GM10266 (cell line): ENCODE measurements around the gene PDZRN4.

Experiments
- DNase-seq: peaks from one replicate; pipeline ENCODE4 v3.0.0; 2012; ENCODE audit errors: extremely low spot score
- TF ChIP-seq, protein P1 (sequence below): IDR thresholded peaks from 2 replicates; pipeline ENCODE4 v1.5.1; 2012; ENCODE audit warnings: mild to moderate bottlenecking, low read depth; ENCODE audit not compliant: control insufficient read depth, insufficient read depth; ENCODE audit errors: missing control alignments

PDZRN4 gene

DNA sequence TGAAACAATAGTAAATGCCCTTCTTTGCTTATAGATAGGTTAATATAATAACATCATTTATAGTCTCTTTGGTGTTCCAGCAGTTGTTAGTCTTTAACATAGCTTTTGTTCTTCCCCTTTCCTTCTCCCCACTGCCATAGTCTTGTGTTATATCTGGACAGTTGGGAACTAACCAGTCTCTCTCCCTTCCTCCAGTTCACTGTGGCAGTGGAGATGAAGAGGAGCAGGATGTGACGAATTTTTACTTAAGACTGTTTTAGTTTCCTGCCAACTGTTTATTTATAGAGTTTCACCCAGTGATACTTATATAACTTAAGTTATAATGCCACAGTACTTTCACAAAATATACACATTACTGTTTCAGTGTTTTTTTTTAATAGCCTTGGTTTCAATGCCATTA, 277.4 kb downstream of the PDZRN4 start:
- DNase-seq: no peak
- TF ChIP-seq, protein P1, sequence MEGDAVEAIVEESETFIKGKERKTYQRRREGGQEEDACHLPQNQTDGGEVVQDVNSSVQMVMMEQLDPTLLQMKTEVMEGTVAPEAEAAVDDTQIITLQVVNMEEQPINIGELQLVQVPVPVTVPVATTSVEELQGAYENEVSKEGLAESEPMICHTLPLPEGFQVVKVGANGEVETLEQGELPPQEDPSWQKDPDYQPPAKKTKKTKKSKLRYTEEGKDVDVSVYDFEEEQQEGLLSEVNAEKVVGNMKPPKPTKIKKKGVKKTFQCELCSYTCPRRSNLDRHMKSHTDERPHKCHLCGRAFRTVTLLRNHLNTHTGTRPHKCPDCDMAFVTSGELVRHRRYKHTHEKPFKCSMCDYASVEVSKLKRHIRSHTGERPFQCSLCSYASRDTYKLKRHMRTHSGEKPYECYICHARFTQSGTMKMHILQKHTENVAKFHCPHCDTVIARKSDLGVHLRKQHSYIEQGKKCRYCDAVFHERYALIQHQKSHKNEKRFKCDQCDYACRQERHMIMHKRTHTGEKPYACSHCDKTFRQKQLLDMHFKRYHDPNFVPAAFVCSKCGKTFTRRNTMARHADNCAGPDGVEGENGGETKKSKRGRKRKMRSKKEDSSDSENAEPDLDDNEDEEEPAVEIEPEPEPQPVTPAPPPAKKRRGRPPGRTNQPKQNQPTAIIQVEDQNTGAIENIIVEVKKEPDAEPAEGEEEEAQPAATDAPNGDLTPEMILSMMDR: no peak

DNA sequence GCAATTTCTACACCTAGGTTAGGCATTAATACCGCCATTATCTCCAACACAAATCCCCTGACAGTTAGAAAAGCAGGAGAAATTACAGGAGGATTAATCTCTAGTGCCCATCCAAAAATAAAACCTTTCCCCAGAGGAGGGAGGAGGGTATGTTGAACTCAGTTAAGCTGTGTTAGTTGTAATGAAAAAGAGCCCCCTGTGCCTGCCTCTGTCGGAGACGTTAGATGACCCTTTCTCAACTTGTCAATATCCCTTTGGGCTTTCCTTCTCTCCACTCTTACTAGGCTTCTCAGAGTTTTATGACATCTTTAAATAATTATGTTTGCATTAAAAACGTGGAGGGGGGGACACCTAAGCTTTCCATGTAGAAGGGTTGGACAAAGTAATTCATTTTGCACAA, 278.2 kb downstream of the PDZRN4 start:
- TF ChIP-seq, protein P1: no peak
- no peak for DNase-seq

DNA sequence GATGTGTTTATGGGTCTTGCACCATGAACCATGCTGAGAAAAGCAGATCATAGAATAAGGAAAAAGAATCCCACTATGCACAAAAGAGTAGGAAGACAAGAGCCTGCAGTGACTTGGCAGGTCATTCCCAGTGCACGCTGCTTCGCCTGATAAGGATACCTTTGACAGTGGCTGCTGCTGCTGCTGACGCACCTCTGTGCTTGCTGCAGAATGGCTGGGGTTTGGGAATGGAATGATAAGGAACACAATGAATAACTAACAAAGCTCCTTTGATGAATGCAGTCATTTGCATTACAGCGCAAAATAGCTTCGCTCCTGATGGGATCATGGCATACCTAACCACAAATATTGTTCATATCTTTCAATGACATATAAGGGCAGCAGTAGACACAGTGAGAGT, 278.7 kb downstream of the PDZRN4 start:
- no peak for DNase-seq

DNA sequence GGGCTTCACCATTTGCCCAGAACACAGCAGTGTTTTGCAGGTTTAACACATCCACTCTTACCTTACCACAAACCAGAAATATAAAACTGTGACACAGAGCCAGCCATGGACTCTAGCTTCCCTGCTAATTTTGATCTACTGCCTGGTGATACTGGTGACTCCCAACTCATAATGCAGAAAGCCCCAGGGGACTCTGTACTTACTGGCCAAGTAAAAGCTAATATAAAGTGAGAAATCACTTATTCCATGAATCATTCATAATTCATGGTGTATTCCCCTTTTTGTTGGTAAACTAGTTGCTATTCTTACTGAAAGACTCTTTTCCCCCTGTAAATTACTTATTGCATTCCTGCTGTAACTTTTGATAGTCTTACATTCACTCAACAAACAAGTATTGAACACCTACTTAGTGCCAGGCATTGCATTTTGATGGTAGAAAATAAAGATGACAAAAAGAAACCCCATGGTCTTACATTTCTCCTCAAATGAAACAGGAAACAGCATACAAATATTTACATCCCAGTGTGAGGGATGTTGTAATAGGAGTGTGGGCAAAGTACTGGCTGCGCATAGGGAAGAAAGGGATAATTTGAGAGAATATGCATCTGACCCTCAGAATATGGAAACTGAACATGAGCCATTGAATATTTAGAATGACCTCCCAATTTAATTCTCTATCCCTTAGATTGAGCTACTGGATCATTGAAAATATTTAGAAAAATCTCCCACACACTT, 279.6 kb downstream of the PDZRN4 start:
- TF ChIP-seq, protein P1: no peak
- no peak for DNase-seq

More for the DNA sequence above, 278.7 kb downstream of the PDZRN4 start:
- TF ChIP-seq, protein P1: no peak

DNA sequence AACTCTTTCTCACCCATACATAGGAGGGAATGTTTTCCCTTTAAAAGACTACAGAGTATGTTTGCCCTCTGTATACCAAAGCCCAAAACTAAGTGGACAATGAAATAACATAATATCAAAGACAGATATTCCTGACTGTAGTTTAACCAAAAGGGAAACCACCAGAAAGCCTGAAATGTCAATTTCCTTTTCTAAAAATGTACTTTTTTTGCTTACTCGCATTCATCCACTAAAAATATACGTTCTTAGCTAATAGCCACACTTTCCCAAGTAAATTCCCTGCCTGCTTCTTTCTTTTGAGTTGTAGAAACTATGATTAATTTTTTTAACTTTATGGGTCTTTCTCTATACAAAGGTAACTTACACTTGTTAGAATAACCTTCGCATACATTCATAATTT, 280.2 kb downstream of the PDZRN4 start:
- TF ChIP-seq, protein P1: no peak
- DNase-seq: no peak

DNA sequence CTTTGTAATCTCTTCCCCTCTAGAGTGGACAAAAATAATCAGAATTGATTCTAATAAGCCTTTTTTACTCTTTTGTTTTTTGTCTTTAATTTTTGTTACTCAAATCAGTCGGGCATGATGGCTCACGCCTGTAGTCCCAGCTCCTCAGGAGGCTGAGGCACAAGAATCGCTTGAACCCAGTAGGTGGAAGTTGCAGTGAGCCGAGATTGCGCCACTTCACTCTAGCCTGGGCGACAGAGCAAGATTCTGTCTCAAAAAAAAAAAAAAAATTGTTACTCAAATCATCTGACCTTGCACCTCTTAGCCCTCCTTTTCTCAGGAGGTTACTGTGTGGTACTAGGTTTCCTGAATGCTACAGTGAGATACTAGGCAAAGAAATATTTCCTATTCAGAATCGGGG, 280.6 kb downstream of the PDZRN4 start:
- TF ChIP-seq, protein P1: no peak
- no peak for DNase-seq

DNA sequence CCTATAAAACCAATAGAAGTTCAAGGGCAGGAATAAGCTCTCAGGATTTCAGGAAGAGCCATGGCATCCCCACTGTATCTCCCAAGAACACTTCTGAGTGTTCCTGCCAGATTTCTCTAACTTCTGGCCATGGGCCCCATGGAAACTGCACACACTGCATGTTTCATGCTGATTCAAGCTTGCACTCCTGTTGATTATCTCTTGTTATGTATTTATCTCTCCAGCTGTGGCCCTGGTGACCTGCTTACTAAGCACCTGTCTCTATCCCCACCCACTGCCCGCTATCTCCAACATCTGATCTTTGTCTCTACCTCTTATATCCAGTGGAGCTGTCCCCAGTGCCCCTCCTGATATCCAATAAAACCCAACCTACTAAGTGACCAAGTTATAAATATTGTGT, 285.3 kb downstream of the PDZRN4 start:
- DNase-seq: no peak
- TF ChIP-seq, protein P1: no peak
